HCT116 (cell line): Measurements from ENCODE around the gene HYAL4.

ENCODE experiments used
- EZH2 ChIP-seq: fragments of 200-600 bp; sonication (generic); IDR thresholded peaks from 2 replicates; pipeline ENCODE4 v1.6.1; 2017; ENCODE audit warnings: antibody characterized with exemption, mixed run types
- SIN3A ChIP-seq: IDR thresholded peaks from 2 replicates; pipeline ENCODE4 v1.6.1; 2012; ENCODE audit warnings: low read depth
- SP1 ChIP-seq: IDR thresholded peaks from 2 replicates; pipeline ENCODE4 v1.6.1; 2012; ENCODE audit warnings: low read depth
- ZFX ChIP-seq: fragments of 450-650 bp; IDR thresholded peaks from 2 replicates; pipeline ENCODE4 v1.6.1; 2017
- ZNF274 ChIP-seq: fragments of 200-500 bp; sonication (Bioruptor generic); IDR thresholded peaks from 2 replicates; pipeline ENCODE4 v1.6.1; 2014; ENCODE audit warnings: mild to moderate bottlenecking, low read depth, low read length, inconsistent platforms
- TF ChIP-seq, protein P1 (sequence below), 3 experiments: fragments of 200-600 bp in 1 of 3; sonication (generic) in 1 of 3; IDR thresholded peaks in 2 of 3; conservative IDR thresholded peaks in 1 of 3; 2 replicates each; pipeline ENCODE4 v1.5.1; 2012 to 2017; ENCODE audit warnings: low read depth in 2 of 3, low read length in 2 of 3, antibody characterized with exemption in 1 of 3, borderline replicate concordance in 1 of 3, control low read depth in 1 of 3, mild to moderate bottlenecking in 1 of 3, mixed read lengths in 1 of 3, mixed run types in 1 of 3, moderate library complexity in 1 of 3; ENCODE audit not compliant: insufficient read depth in 1 of 3
- TF ChIP-seq, protein P2 (sequence below): IDR thresholded peaks from 2 replicates; pipeline ENCODE4 v1.6.1; 2012

DNA sequence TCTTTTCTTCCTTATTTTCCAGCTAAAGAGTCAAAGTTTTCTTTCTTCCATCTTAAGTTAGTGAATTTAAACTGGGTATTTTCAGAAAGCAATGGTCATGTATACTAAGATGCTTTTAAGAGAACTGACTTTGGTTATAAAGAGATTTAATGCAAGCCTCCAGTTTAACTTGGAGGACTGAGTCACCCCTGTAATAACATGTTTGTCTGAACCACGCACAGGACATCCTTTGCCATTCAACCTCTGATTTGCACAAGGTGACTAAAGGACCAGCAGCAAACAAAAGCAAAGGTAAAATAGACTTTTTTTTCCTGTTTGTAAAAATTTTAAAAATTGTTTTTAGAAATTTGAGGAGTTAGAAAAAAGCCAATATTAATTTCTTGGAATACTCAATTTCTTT, 2.9 kb downstream of the HYAL4 start:
- TF ChIP-seq, protein P1, sequence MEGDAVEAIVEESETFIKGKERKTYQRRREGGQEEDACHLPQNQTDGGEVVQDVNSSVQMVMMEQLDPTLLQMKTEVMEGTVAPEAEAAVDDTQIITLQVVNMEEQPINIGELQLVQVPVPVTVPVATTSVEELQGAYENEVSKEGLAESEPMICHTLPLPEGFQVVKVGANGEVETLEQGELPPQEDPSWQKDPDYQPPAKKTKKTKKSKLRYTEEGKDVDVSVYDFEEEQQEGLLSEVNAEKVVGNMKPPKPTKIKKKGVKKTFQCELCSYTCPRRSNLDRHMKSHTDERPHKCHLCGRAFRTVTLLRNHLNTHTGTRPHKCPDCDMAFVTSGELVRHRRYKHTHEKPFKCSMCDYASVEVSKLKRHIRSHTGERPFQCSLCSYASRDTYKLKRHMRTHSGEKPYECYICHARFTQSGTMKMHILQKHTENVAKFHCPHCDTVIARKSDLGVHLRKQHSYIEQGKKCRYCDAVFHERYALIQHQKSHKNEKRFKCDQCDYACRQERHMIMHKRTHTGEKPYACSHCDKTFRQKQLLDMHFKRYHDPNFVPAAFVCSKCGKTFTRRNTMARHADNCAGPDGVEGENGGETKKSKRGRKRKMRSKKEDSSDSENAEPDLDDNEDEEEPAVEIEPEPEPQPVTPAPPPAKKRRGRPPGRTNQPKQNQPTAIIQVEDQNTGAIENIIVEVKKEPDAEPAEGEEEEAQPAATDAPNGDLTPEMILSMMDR (IDR thresholded peaks at IDR 0.05 in 2 of 3, conservative IDR thresholded peaks at IDR 0.05 in 1 of 3; ENCODE audit: borderline replicate concordance in 1 of 3, insufficient read depth in 1 of 3, low read depth in 2 of 3, low read length in 2 of 3), result no peak
- TF ChIP-seq, protein P2, sequence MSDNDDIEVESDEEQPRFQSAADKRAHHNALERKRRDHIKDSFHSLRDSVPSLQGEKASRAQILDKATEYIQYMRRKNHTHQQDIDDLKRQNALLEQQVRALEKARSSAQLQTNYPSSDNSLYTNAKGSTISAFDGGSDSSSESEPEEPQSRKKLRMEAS, result no peak
- TF ChIP-seq EZH2 (no peak), ZFX (no peak), SIN3A (no peak), SP1 (no peak), ZNF274 (no peak)
